ENCODE results near the gene MTHFD2L.

The MTHFD2L gene

GRCh38 chr4:74344031-74344430, 186.1 kb downstream of the MTHFD2L start:
- no peak for DNase-seq

Data from activated CD4-positive, alpha-beta T cell treated with anti-CD3 and anti-CD28 coated beads for 1 hour (primary cell).